H54 (cell line): ENCODE data around the gene IMPDH1.

Experiments used
- DNase-seq: peaks from one replicate; pipeline ENCODE4 v3.0.0; 2011; ENCODE audit warnings: low spot score, mixed read lengths; ENCODE audit not compliant: insufficient read length
- FAIRE-seq: peaks from 3 replicates; lab custom pipeline; 2011; peaks lifted over from hg19 to GRCh38; lab: Jason Lieb, UNC
- POLR2A ChIP-seq: IDR thresholded peaks from 2 replicates; pipeline ENCODE4 v1.6.1; 2011; ENCODE audit warnings: low read depth, mild to moderate bottlenecking, low read length

The IMPDH1 gene

DNA sequence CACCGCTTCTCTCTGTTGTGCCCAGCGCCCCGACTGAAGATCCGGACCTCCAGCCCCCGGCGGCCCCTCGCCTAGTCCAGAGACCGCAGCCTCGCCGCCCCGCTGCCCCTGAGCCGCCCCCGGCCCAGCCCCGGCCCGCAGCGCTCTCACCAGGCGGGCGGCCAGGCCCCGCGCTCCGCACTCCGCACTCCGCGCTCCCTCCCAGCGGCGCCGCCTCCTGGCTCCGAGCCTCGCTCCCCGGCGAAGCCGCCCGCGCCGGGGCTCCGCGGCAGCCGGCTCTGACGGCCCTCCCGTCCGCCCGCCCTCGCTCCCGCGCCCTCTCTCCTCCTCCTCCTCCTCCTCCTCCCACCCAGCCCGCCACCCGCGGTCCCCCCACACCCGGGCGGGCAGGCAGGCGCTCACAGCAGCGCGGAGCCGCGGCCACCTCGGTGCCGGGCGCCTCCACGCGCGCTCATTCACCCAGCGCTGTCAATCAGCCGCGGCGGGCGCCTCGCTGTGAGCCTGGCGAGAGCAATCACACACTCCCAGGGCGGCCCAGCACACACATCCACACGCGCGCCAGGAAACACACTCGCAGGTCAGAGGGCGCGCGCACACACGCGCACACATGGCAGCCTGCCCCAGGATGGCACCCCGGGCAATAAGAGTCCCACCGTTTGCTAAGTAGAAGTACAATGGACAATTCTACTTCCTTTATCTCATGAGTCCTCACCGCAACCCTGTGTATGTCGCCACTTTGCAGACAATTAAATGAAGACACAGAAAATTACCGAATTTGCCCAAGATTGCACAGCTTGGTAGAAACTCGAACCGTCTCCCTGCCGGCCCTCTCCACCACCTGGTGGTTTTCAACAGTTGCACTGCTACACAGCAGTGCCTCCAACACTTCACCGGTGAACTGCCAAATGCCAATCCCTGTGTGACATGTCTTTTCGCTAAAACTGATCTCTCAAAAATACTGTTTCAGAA, 48.1 kb downstream of the IMPDH1 start, which contains the start of gene PRRT4:
TSS of gene PRRT4 (minus strand) at position 280 of the 969 bp plus-strand sequence.
- no peak; the same call in 1 of the 2 replicates for TF ChIP-seq POLR2A
- DNase-seq: no peak
- FAIRE-seq: no peak

DNA sequence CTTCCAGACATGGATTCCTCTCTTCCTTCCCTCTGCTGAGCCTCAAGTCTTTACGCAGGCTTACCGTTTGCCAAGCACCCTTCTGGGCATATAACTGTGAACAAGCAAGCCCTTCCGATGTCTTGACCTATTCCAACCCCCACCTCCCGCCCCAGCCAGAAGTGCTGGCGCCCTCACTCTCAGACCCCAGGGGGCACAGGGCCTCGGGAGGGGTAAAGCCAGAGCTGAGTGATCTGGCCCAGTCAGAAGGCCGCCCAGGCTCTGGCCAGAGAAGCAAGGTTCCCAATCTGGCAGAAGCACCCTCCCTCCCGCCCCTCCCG, 49.5 kb downstream of the IMPDH1 start:
- TF ChIP-seq POLR2A: no peak
- DNase-seq (no peak), FAIRE-seq (no peak)

DNA sequence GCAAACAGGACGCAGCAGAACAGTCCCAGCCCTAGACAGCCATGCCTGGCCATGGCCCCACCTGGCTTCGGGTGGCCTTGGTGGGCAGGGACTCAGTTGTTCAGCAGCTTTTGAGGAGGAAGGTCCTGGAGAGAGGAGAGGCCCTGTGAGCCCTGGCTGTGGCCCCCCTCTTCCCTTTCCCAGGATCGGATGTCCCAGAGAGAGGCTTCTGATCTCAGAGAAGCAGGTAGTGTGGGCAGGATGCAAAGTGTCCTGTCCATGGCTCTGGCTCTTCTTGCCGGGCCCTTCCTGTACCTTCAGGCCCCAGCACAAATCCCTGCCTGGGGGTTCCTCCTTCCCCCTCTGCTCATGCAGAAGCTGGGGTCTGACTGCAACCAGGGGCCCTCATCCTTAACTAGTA, 49.8 kb downstream of the IMPDH1 start:
- FAIRE-seq: no peak
- no peak for TF ChIP-seq POLR2A

DNA sequence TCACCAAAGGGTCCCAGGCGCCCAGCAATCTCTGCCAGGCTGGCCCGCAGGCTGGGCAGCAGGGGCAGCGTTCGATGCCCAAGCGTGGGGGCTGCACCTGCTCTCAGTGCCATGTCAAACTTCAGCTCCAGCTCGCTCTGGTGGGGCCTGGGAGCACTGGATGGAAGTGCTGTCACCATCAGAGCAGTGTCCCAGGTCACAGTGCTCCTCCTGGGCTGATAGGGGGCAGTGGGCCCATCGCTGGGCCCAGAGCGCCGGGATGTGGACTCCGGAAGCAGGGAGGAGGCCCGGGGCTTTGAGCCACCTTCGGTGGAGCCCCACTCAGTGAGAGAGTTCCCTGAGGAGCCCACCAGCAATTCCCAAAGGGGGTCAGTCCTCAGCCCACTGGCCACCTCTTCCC, 50.4 kb downstream of the IMPDH1 start:
- FAIRE-seq (no peak), DNase-seq (no peak)
- no peak for TF ChIP-seq POLR2A

More for the DNA sequence above, 49.8 kb downstream of the IMPDH1 start:
- DNase-seq: no peak

DNA sequence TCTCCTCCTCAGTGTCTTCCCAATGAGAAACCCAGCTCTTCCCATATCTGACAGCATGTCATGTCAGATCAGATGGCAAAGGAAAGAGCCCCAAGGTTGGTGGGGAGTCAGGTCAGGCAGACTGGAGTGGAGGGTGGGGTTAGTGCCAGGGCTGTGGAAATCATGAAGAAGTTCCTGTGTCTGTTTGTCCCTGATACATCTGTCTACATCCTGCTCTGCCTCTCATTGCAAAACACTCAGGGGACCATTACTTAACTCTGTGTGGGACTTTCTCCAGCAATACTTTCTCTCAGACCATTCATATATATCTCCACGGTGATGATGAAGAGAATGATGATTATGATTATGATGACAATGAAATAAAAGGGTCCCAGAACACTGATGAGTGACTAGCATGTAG, 51.5 kb downstream of the IMPDH1 start:
- no peak for DNase-seq
- no peak for FAIRE-seq
- TF ChIP-seq POLR2A: no peak

DNA sequence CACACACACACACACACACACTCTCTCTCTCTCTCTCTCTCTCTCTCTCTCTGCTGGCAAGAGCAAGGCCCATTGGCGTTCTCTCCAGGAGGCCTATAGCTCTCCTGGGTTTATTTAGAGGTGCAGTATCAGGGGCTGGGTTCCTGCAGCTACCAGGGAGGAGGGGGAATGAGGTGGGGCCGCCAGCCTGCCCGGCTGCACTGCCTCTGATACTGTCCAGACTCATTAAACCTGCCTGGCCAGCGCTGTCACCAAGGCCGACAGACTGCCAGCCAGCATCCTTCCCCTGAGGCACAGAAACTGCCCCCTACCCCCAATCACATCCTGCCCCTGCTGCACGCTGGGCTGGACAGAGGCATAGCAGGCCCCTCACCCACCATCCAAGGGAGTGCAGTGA, 52.6 kb downstream of the IMPDH1 start:
- TF ChIP-seq POLR2A: no peak
- FAIRE-seq (no peak), DNase-seq (no peak)

DNA sequence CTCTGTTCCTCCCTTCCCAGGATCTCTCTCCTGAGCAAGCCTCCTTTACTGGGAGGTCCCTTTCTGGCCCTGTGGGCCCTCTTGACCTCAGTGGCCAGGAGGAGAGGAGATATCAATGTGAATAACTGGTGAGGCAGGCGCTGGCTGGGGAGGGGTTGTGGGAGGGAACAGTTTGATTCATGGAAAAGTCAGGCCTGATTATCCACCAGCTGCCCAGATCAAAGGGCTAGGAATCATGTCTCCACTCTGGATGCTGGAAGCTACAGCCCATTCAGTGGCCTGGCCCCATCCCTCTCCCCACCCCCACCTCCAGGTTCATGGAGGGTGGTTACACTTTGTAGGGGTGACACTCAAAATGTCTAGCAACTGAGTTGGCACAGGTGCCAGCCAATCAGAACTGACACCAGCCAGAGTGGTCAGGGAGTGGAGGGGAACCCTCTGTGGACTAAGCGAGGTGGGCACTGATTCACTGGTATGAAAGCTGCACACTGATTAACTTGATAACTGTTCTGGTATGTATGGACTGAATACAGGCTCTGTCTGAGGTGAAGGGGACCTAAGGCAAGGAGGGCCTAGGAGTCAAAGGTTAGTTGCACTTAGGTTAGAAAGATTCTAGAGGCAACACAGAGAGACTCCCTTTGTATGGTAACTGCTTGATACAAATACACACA, 53.1 kb downstream of the IMPDH1 start:
- no peak for TF ChIP-seq POLR2A
- no peak for FAIRE-seq
- DNase-seq: no peak

DNA sequence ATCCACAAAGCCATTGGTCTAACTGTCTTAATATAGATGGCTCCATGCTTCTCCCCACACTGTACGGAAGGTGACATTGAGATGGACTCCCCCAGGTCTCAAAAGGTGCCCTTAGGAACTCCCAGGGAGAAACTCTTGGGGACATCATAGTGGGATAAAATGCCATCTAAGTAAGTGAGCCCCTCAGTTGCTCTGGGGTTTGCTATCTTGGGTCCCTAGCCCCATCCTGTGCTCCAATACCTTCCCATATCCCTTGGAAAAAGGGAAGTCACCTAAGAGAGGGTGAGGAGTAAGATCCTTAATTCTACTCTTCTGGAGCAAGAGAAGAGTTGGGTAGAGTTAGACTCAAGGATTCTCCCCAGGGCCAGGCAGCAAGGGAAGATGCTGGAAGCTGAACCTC, 56.2 kb downstream of the IMPDH1 start:
- no peak for TF ChIP-seq POLR2A
- FAIRE-seq: no peak
- DNase-seq: no peak

DNA sequence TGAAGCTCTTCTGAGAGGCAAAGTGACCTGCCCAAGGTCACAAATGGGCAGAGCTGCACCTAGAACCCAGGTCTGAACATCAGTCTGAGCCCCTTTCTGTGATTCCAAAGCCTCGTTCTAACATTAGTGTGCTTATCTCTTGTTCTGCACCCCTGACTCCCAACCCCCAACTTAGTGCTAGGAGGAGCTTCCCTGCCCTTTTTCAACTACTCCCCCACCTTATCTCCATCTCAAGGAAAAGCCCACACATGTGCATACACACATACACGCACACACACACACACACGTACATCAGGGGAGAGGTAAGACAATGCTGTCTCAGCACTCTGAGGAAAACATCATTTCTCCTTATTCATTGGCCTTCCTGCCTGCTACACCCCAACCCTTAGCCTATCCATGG, 56.6 kb downstream of the IMPDH1 start:
- DNase-seq (no peak), FAIRE-seq (no peak)
- no peak for TF ChIP-seq POLR2A

DNA sequence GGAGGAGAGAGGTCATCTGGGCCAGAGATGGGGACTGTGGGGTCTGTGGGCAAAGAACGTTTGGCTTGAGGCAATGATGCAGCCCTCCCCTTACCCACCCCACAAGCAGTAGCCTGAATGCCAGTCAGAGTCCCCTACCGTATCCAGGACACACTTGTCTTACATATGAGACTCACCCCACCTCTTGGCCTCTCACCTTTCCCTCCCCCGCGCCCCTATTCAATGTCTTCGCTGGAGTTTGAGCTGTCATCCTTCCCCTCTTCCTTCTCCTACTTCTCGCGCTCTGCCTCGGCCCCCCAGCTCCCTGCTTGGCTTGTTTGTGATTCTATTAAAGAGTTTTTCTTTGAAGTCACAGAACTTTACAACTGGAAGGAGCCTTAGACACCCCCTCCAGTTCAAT, 57.1 kb downstream of the IMPDH1 start:
- DNase-seq (no peak), FAIRE-seq (no peak)
- TF ChIP-seq POLR2A: no peak

DNA sequence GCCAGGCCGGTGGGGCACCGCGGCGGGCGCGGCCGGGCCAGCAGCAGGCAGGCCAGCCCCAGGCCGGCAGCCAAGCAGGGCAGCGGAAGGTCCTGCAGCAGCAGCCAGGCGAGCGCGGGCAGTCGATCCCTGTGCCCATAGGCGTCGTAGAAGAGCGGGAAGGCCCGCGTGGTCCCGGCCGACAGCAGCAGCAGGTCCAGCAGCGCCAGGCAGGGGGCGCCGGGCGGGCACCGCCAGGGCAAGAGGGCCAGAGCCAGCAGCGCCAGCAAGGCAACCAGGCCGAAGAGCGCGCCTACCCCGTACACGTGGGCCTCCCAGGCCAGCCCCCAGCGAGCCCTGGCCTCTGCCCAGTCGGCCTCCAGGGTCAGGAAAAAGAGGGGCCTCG, 57.6 kb downstream of the IMPDH1 start:
- TF ChIP-seq POLR2A: no peak
- FAIRE-seq (no peak), DNase-seq (no peak)

DNA sequence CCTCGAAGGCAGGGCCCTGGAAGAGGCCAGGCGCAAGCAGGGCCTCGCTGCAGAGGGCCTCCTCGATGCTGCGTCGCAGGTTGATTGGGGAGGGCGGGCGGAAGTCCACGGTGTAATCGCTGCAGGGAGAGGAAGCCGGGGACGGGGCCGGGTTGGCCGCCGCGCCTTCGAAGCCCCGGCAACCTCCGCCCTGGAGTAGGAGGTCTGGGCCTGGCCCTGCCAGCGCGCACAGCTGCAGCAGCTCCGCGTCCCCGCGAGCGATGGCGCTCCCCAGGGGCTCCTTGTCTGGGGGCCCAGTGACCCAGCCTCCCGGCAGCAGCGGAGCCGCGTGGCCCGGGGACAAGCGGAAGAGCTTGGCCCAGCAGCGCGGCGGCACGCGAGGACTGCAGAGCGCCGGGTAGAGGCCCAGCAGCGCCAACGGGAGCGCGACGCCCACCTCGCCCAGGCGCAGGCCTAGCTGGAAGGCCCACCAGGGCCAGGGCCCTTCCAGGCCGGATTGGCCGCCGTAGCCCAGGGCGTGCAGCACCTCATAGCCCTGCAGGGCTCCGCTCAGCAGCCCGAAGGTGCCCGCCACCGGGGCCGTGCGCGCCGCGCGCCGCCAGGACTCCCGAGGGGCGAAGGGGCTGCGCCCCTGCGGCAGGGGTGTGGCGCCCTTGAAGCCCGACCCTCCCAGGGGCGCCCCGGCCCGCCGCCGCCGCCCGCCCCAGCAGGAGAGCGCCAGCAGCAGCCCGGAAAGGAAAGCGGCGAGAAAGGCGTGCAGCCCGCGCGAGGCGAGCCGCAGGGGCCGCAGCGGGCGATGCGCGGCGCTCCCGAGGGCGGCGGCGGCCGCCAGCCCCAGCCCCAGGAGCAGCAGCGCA, 58.3 kb downstream of the IMPDH1 start:
- FAIRE-seq (no peak), DNase-seq (no peak)
- no peak for TF ChIP-seq POLR2A

DNA sequence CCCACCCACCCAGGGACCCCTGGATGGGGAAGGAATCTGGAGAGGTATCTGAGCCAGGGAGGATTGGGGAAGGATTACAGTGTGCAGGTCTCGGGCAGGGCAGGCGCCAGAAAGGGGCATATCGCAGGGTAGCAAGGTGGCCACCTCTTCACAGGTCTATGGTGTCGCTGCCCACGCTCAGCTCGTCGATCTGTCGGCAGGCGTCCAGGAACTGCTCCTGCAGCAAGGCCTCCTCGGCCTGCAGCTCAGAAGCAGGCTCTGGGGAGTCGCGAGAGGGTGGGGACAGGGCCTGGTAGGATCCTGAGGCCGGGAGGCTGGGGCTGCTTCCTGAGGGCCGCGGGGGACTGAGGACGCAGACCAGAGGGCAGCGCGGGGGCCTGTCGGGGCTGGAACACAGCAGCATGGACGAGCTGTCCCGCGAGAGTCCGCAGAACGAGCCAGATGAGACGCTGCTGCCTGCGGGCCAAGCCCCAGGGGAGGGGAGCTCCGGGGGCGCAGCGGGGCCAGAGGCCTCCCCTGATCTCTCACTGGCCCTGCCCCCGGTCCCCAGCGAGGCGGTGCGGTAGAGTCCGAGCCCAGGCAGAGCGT, 59.0 kb downstream of the IMPDH1 start:
- no peak for FAIRE-seq

DNA sequence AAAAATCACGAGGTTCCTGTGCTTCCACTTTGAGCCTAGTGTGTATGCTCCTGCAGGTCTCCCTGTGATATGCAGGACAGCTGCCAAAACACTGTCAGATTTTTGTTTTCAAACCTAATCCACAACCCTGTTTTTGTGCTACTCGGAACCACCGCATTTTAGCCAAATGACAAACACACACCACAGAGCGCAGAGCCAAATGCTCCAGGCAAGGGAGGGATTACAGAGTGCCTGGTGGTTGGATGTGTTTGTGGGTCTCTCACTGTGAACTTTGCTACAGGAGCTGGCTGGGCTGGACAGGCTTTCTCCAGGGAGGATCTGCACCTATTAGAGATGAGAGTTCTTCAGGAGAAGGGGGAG, 60.3 kb downstream of the IMPDH1 start:
- DNase-seq: no peak
- no peak for FAIRE-seq
- no peak for TF ChIP-seq POLR2A

More for the DNA sequence above, 59.0 kb downstream of the IMPDH1 start:
- no peak for TF ChIP-seq POLR2A
- no peak for DNase-seq
